Activated B cell treated with CpG ODN at 0.5 μM for 24 hours (primary cell): Measurements from ENCODE around the gene LIMS2. TPM values are rescaled to one million over a fixed set of nuclear protein-coding genes. Genes with fewer than 3 reads are reported as not detected.

Experiments used
- ATAC-seq: fragments of 200-7000 bp; cut with Tn5 transposase; one replicate; pipeline ENCODE4 v1.10.0; 2021; ENCODE audit warnings: low read depth, mild to moderate bottlenecking, moderate library complexity
- CTCF ChIA-PET: fragments of 350-600 bp; sonication (Branson Sonifier 250); formaldehyde crosslinking; loops from one replicate; lab custom pipeline; 2021; ENCODE audit warnings: antibody characterized with exemption; lab: Charles Lee
- POLR2A ChIA-PET: fragments of 350-600 bp; sonication (Branson Sonifier 250); formaldehyde crosslinking; loops from one replicate; lab custom pipeline; 2021; ENCODE audit warnings: antibody characterized with exemption; lab: Charles Lee
- DNase-seq: peaks from one replicate; pipeline ENCODE4 v3.0.0; 2022
- H3K27ac Mint-ChIP-seq: one replicate; pipeline ENCODE4 v1.8.0; 2020; ENCODE audit warnings: mixed read lengths
- H3K27me3 Mint-ChIP-seq: one replicate; pipeline ENCODE4 v1.8.0; 2021; ENCODE audit warnings: mixed read lengths
- H3K36me3 Mint-ChIP-seq: one replicate; pipeline ENCODE4 v1.8.0; 2021; ENCODE audit warnings: low read depth, mixed read lengths
- H3K4me1 Mint-ChIP-seq: one replicate; pipeline ENCODE4 v1.8.0; 2021; ENCODE audit warnings: mixed read lengths
- H3K4me3 Mint-ChIP-seq: one replicate; pipeline ENCODE4 v1.8.0; 2020; ENCODE audit warnings: mild to moderate bottlenecking, mixed read lengths
- H3K9me3 Mint-ChIP-seq: one replicate; pipeline ENCODE4 v1.8.0; 2020; ENCODE audit warnings: mixed read lengths
- intact Hi-C: fragments of 100-400 bp; cut with micrococcal nuclease; formaldehyde crosslinking; loops from one replicate; pipeline ENCODE4 v1.15.1; 2024
- total RNA-seq: library from RNA; stranded (reverse); gene quantifications from 2 replicates; pipeline ENCODE4 v1.2.3, GENCODE V29; 2022
- TF ChIP-seq, protein P1 (sequence below): fragments of 200-600 bp; IDR thresholded peaks from one replicate; pipeline ENCODE4 v1.8.0; 2022; ENCODE audit warnings: antibody characterized with exemption, mild to moderate bottlenecking

Gene LIMS2
- total RNA-seq, 1 donor from 2014 or later, result 5.3 TPM

DNA sequence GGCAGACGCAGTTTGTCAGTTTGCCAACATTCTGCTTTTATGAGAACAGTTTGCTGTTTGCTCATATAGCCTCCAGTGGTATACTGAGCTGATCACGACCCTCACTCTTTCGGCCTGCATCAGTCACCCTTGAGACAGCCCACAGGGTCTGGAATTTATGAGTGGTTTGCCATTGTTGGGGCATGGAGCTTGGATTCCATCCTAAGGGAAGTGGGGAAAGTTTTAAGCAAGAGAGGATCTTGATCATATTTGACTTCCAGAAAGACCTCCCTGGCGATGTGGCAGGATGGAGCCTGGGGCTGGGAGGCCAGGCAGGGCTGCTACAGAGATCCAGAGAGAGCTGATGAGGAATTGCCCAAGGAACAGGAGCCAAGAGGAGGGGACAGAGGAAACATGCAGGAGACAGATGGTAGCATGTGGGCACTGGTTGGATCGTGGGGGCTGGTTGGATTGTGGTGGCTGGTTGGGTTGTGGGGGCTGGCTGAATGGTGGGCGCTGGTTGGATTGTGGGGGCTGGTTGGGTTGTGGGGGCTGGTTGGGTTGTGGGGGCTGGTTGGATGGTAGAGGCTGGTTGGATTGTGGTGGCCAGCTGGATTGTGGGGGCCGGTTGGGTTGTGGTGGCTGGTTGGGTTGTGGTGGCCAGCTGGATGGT is 56.7 kb downstream of the LIMS2 start:
- peaks cover 73% of the 10 kb centered on the region for H3K4me1 Mint-ChIP-seq
- no peaks in the 10 kb centered on the region for H3K27me3 Mint-ChIP-seq
- peaks cover 2% of the 10 kb centered on the region for H3K9me3 Mint-ChIP-seq
- CTCF ChIA-PET, result interaction anchor here (1.7 kb wide), 1 partner anchor 27 kb away, joined by 5 read pairs; no protein-coding TSS in a partner anchor
- POLR2A ChIA-PET, result no interaction called here
- H3K4me3 Mint-ChIP-seq, result peak overlapping the region; percentile 3
- TF ChIP-seq, protein P1, sequence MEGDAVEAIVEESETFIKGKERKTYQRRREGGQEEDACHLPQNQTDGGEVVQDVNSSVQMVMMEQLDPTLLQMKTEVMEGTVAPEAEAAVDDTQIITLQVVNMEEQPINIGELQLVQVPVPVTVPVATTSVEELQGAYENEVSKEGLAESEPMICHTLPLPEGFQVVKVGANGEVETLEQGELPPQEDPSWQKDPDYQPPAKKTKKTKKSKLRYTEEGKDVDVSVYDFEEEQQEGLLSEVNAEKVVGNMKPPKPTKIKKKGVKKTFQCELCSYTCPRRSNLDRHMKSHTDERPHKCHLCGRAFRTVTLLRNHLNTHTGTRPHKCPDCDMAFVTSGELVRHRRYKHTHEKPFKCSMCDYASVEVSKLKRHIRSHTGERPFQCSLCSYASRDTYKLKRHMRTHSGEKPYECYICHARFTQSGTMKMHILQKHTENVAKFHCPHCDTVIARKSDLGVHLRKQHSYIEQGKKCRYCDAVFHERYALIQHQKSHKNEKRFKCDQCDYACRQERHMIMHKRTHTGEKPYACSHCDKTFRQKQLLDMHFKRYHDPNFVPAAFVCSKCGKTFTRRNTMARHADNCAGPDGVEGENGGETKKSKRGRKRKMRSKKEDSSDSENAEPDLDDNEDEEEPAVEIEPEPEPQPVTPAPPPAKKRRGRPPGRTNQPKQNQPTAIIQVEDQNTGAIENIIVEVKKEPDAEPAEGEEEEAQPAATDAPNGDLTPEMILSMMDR, result no peak
- no peaks in the 10 kb centered on the region for H3K36me3 Mint-ChIP-seq
- intact Hi-C loops, result no loop called here
- no peak for ATAC-seq
- H3K27ac Mint-ChIP-seq, result peak overlapping the region; percentile 21
- DNase-seq, result no peak

DNA sequence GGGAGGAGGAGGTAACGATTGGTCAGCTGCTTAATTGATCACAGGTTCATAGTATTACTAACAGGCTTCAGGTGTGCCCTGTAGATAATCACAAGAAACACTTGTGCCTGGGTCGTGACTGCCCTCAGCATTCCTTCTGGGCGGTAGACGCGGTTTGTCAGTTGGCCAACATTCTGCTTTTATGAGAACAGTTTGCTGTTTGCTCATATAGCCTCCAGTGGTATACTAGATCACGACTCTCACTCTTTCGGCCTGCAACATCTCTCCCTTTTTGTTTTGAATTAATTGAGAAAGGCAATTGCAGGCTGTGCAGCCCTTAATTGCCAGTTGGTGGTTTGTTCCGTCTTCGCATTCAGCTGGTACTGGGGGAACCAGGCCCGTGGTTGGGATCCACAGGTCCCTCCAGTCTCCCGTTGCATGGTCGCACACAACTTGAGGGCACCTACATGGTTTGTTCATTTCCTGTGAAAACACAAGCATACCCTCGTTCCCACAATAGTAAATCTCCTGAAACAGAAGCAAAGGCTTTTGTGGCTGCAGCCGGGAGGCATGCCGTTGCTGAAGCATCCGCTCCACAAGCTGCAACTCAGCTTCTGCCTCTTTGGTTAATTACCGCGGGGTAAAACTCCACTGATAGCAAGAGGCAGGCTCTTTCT is 59.7 kb downstream of the LIMS2 start:
- CTCF ChIA-PET, result interaction anchor here (1.2 to 1.8 kb wide), 2 partner anchors 24 to 25 kb away, joined by 3 to 4 read pairs; no protein-coding TSS in a partner anchor
- peak overlapping the region; percentile 8 for H3K4me3 Mint-ChIP-seq
- H3K9me3 Mint-ChIP-seq, result peaks cover 8% of the 10 kb centered on the region
- peaks cover 4% of the 10 kb centered on the region for H3K36me3 Mint-ChIP-seq
- POLR2A ChIA-PET, result no interaction called here
- ATAC-seq (no peak), DNase-seq (peak; percentile 11)
- H3K27ac Mint-ChIP-seq, result no peak overlapping the region
- TF ChIP-seq, protein P1, result no peak
- intact Hi-C loops, result no loop called here
- peaks cover 45% of the 10 kb centered on the region for H3K4me1 Mint-ChIP-seq
- no peaks in the 10 kb centered on the region for H3K27me3 Mint-ChIP-seq

DNA sequence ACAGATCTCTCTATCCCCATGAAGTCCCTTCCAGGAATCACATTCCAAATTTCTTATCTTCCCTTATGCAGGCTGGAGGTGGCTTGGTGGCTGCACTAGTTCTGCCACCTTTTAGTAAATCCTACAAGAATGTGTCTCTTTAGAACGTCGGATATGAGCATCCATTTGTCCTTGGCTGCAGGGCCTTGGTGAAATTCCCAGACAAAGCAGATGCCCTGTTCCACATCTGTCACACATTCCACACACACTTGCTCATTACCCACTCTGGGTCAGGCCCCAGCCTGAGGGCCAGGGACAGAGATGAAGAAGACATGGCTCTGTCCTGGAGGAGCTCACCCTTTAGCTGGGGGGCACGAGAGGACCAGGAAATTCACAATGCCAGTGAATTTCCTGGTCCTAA is 60.6 kb downstream of the LIMS2 start:
- DNase-seq, result no peak
- no peak for ATAC-seq
- no peaks in the 10 kb centered on the region for H3K27me3 Mint-ChIP-seq
- peaks cover 4% of the 10 kb centered on the region for H3K36me3 Mint-ChIP-seq
- TF ChIP-seq, protein P1, result no peak
- H3K4me1 Mint-ChIP-seq, result peaks cover 43% of the 10 kb centered on the region
- POLR2A ChIA-PET, result interaction anchor here (0.9 kb wide), 1 partner anchor 9 kb away, joined by 3 read pairs; no protein-coding TSS in a partner anchor
- no peak overlapping the region for H3K27ac Mint-ChIP-seq
- no peak overlapping the region for H3K4me3 Mint-ChIP-seq
- CTCF ChIA-PET, result interaction anchor here (1.2 kb wide), 1 partner anchor 23 kb away, joined by 3 read pairs; no protein-coding TSS in a partner anchor
- H3K9me3 Mint-ChIP-seq, result peaks cover 8% of the 10 kb centered on the region
- intact Hi-C loops, result no loop called here

DNA sequence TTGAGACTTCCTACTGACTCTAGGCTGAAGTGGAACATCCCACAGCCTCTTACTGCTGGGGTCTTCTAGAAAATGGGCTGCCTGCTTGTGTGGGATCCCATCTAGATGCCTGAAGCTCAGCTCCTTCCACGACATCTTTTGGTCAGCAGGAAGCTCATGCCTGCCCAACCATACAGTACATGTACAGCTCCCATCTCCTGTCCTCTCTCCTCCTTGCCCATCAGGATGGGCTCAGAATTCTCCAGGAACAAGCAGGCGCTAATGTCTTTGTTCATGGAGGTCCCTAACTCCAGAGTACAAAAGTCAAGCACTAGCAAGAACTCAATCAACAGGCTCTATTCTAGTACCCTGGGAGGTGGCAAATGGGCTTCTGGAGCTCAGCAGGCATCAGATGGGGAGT is 61.1 kb downstream of the LIMS2 start:
- Mint-ChIP-seq H3K27ac (no peak overlapping the region), H3K4me3 (no peak overlapping the region), H3K4me1 (peaks cover 39% of the 10 kb centered on the region), H3K27me3 (no peaks in the 10 kb centered on the region), H3K9me3 (peaks cover 8% of the 10 kb centered on the region), H3K36me3 (peaks cover 4% of the 10 kb centered on the region)
- intact Hi-C loops, result no loop called here
- ChIA-PET CTCF (no interaction called here), POLR2A (interaction anchor here (0.9 kb wide), 1 partner anchor 9 kb away, joined by 3 read pairs; no protein-coding TSS in a partner anchor)
- DNase-seq, result no peak
- TF ChIP-seq, protein P1, result no peak
- no peak for ATAC-seq
